GM18909 (cell line): Measurements from ENCODE around the gene NACC1.

ENCODE experiments used
- ATAC-seq: cut with Tn5 transposase; IDR thresholded peaks from one replicate; pipeline ENCODE4 v1.9.1; 2021; ENCODE audit warnings: mild to moderate bottlenecking; ENCODE audit not compliant: unreplicated experiment, poor library complexity

Gene NACC1

DNA sequence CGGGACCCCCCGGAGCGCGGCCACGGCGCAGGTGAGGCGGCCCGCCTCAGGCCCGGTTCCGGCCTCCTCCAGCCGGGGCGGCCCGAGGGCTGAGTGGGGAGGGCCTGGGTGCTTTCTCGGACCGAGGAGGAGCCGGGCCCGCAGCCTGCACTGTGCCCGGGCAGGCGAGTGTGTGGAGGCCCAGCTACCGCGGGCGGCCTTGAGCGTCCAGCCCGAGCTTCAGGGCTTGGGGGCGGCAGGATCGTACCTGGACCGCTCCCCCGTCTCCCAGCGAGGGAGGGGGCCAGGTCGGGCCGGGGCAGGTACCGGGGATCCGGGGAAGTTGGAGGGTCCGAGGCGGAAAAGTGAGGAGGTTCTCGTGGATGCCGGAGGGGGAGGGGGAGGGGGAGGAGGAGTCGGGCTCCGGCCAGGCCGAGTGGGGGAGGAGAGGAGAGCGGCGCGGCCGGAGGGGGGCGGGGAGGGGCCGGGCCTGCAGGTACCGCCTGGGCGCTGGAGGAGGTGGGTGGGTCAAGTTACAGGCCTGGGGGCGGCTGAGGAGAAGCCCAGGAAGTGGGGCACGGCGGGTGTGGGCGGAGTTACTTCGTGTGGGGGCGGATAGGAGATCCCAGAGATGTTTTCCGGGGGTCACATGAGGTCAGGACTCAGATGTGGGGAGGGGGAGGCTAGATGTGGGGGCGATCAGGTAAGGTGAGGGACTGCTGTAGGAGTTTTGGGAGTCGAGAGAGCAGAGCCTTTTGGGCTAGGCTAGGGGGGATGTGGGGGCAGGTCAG is 545 bp downstream of the NACC1 start:
- ATAC-seq, result peak; percentile 4

DNA sequence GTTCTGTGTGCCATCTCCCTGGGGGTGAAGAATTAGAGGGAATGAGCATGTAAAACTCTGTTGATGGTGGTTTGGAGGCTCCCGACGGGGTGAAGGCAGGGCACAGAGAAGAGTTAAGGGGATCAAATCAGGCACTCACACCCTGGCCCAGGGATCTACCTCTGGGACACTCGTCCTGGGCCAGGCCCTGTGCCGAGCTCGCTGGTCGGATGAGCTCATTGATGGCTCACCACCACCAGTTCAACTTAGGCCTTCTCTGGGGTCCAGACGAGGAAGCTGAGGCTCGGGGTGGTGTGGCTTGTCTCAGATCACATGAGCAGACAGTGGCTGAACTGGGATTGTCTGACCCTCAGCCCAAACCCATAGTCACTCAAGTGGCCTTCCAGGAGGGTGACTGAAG is 1.6 kb downstream of the NACC1 start:
- ATAC-seq, result no peak

DNA sequence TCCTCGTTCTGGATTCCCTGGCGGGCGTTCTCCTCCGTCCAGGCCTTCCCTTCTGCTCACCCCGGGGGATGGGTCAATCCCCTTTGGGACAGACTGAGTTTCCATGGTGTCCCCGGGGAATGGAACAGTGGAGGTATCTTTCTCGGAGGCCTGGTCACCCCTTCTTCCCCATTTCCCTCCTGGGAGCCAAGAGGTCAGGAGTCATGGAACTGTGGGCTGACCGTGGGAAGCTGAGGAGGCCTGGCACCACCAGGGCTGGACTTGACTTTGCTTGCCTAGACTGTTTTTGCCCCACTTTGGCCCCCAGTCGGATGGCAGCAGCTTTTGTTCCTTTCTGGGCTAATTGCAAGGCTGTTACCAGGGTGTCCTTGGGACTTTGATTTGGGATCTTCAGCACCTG is 2.0 kb downstream of the NACC1 start:
- no peak for ATAC-seq

DNA sequence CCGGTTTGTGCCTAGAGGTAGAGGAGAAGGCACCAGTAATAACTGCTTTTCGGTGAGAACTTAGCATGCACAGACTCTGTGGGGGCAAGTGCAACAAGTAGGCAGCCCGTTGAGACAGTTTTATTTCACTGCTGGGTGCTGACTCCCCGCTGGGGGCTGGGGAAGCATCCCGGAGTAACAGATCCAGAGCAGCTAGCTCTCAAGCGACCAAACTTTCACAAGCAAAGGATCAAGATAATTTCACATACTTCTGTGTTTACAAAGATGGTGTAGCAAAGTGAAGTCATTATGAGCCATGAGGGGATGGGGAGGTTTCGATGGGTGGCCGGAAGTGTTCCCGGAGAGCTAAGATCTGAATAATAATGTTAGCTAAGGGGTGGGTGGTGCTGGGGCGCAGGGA is 2.8 kb downstream of the NACC1 start:
- ATAC-seq, result no peak

DNA sequence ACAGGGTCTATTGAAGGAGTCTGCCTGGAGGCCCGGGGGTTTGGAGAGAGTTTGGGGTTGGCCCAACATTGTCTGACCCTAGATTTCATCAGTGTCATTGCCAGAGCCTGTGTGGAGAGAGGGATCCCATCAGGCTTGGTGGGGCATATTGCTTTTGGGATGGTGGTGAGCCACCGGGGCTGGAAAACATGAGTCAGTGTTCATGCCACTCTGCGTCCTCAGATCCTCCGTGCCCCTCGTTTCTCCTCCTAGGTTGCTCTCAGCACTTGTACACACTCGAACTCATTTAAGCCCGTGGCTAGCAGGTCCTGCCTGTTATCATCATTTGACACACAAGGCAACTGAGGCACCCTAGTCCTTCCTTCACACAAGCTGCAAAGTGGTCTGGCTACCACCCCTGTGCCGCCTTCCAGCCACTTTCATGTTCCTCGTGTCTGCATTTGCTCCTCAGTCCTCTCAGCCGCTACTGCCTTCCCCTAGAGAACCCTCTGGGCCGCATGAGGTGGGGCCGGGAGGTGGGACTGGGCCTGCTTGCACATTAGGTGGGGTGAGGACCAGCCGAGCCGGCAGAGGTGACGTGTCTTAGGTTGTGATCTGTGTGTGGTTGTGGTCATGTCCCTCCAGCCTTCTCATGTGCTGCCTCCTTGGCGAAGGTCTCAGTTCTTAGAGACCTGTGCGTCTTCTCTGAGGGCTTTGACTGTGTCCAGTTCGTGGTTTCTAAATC is 3.6 kb downstream of the NACC1 start:
- ATAC-seq, result no peak

DNA sequence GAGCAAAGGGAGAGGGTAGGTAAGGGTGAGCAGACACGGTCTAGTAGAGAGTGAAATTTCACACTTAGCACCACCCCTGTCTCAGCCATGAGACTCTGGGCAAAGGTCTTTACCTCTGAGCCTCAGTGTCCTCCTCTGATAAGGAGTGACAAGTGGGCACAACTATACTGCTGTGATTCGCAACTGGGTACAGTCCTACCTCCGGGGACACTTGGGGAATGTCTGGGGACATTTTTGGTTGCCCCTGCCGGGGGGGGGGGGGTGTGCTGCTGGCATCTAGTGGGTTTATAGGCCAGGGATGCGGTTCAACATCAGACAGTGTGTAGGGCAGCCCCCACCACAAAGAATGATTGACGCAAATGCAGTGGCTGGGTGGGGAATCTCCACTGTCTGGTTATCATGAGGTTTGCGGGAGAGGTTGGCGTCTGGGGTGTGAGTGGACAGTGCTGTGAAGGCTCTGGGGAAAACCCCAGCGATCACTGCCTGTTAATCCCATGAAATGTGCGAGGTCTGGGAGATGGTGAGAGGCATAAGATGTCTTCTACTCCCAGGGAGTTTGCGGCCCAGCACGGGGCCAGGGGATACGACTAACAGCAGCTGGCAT is 4.3 kb downstream of the NACC1 start:
- ATAC-seq, result no peak

DNA sequence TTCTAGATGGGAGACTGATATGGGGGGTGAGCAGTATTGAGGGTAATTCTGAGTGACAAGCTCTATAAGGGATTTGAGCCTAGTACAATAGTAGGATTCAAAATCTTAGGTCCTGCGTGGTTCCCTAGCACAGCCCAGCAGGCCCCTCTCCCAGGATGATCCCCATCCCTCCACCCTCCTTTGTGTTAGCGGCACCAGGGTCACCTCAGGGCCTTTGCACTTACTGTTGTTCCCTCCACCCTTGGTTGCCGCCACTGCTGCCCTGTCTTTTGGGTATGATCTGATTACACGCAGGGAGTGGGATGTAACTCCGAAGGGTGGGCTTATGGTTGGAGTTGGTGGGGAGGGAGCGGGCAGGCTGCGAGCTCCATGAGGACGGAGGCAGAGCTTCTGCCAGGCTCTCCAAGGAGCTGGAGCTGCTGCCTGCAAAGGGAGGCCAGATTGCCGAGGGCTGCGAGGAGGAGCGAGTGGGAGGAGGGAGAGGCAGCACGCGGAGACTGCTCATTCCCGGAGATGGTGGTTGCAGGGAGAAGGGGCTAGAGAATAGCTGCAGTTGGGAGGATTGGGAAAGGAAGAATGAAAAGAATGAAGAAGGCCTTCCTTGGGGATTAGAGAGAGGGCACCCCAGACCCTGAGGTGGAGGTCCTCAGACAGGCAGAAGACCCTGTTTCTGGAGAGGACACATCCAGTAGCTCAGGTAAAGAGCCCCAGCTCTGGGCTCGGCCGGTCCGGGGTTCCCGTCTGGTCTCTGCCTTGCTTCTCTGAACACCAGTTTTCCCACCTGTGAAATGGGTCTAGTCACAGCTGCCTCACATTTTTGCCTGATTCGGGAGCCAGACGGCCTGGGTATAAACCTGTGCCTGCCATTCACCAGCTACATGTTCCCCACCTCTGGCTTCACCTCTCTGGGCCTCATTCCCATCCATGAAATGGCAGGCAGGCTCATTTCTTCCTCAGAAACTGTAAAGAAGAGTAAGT is 5.2 kb downstream of the NACC1 start:
- ATAC-seq, result no peak

DNA sequence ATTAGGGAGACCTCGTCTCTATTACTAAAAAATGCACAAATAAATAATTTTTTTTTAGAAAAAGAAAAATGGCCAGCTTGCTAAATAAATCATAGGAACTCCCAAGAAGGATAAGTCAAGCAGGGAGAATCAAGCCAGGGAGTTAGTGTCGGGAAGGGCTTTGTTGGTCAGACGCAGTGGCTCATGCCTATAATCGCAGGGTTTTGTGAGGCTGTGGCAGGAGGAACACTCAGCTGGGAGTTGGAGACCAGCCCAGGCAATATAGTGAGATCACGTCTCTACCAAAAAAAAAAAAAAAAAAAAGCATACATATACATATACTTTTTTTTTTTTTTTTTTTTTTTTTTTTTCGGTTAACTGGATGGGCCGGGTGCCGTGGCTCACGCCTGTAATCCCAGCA is 9.0 kb downstream of the NACC1 start:
- no peak for ATAC-seq

DNA sequence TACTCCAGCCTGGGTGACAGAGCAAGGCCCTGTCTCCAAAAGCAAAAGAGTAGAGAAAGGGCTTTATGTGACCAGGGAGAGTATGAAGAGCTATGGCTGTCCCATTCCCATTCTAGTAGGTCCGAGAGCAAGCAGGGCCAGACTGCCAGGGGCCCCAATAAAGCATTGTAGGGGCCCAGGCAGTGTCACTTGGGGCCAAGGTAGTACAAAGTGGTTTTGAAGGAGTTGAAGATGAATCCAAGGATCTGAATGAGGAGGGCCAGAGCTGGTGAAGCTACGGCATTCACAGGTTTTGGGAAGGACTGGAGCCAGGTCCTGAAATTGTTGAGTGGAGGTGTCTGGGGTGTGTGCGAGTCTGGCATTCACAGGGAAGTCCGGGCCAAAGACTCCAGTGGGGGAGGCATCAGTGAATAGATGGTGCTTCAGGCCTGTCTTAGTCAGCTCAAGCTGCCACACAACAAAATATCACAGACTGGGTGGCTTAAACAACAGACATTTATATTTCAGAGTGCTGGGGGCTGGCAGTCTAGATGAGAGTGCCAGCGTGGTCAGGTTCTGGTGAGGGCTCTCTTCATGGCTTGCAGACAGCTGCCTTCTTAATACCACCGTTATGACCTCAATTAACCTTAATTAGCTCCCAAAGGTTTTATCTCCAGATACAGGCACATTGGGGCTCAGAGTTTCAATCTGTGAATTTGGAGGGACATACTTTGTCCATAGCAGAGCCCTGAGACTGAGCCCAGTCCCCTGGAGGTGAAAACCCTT is 9.9 kb downstream of the NACC1 start:
- no peak for ATAC-seq

DNA sequence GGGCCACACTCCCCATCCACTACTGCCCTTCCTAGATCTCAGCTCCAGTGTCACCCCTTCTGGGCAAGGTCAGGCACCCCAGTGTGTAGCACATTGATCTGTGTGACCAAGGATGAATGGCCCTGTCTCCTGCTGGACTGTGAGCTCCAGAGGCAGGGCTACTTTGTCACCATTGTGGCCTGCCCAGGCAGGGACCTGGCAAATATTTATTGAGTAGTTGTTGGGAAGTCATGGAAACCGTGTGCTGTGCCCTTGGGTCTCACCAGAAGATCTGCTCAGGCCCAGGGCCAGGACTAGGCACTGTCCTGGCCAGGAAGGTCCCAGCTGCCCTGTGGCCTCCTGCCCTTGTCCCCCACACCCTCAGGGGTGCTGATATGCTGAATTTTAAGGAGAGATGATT is 10.5 kb downstream of the NACC1 start:
- ATAC-seq, result no peak

DNA sequence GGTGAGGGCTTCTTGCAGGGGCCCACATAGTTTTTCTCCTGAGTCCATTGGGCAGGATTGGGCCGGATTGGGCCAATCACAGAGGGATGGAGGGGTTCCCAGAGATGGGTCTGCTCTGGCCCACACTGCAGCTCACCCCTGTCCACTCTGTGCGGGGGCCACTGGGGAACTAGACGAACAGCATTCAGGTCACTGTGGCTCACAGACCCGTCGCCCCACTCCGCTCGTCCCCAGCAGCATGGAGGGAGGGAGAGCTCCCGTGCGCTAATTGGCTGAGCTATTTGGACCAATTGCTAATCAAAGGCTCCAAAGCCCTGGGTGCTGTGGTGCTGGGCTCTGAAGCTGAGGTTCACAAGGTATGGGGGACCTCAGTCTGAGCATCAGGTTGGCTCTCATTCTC is 11.3 kb downstream of the NACC1 start:
- no peak for ATAC-seq

DNA sequence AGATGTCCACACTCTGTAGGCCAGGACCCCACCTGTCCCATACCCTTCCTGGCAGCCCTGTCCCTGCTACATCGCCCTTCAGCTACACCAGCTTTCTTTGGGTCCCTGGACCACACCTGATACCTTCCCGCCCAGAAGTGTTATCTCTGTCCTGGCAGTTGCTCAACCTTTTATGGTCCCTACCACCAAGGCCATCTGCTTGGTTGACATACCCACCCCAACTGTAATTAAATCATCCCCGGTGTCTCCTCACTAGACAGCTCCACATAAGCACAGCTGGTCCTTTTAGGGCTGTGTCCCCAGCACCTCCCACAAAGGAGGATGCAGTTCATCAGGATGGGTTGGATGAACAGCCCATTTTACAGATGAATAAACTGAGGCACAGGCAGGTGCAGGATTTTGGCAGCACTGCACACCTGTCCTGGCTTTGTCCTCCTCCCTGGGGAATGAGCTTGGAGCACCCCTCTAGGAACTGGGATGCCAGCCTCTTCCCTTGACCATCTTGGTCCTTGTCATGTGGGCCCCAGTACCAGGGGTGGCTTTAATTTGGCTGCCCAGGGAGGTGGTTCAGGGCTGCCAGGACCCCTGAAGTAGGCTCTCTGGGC is 12.9 kb downstream of the NACC1 start:
- ATAC-seq, result no peak

DNA sequence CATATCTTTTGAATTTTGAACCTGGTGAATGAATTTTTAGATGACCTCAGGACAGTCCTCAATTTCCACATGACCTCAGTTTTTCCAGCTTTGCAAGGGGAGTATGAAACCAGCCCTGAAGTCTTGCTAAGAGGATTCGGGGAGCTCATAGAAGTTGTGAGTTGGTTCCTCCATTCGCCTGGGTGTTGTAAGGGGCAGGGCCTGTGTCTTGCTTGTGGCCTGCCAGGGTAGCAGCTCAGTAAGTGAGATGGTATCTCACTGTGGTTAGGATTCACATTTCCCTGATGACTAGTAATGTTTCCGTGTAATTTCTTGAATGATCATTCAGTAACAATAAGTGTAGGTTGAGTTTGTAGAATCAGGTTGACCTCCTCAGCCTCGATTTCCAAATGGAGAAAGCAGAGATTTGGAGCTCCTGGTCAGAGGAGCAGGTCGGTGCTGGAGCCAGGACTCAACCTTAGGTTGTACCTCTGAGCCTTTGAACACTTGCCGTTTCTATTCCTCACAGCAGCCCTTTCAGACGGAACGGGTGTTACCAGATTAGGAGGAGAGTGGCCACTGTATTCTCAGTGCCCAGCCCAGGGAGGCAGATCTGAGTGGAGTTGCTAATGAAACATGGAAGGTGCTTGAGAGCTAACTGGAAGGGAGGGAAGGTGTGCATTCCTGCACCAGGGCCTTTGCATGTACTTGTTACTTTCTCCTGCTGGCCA is 14.6 kb downstream of the NACC1 start:
- ATAC-seq, result no peak

DNA sequence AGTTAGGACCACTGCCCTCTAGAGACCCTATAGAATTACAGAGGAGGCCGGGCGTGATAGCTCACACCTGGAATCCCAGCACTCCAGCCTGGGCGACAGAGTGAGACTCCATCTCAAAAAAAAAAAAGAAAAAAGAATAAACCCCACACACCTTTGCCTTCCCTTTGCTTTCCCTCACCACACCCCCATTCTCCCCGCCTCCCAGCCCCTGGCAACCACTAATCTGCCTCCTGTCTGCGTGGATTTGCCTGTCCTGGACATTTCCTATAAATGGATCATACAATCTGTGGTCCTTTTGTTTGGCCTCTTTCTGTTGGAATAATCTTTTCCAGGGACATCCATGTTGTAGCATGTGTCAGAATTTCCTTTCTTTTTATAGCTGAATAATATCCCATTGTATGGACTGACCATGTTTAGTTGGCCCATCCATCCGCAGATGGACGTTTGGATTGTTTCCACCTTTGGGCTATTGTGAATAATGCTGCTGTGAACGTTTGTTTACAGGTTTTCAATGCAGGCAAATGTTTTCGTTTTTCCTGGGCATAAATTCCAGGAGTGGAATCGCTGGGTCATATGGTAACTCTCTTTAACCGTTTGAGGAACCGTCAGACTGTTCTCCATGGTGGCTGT is 15.3 kb downstream of the NACC1 start:
- ATAC-seq, result no peak

DNA sequence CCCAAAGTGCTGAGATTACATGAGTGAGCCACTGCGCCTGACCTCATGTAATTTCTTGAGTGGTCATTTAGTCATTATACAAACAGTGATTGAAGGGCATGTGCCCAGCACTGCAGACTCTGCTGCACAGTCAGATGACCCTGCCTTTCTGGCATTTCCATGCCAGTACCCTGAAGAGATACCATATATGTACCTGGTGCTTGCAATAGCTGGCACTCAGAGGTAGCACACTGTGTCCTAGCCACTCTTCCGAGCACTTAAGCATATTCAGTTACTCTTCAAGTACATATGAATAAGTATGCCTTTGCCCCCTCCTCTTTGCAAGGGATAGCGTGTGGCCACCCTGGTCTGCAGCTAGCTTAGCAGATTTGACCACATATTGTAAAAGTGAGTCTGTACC is 16.6 kb downstream of the NACC1 start:
- ATAC-seq, result no peak

DNA sequence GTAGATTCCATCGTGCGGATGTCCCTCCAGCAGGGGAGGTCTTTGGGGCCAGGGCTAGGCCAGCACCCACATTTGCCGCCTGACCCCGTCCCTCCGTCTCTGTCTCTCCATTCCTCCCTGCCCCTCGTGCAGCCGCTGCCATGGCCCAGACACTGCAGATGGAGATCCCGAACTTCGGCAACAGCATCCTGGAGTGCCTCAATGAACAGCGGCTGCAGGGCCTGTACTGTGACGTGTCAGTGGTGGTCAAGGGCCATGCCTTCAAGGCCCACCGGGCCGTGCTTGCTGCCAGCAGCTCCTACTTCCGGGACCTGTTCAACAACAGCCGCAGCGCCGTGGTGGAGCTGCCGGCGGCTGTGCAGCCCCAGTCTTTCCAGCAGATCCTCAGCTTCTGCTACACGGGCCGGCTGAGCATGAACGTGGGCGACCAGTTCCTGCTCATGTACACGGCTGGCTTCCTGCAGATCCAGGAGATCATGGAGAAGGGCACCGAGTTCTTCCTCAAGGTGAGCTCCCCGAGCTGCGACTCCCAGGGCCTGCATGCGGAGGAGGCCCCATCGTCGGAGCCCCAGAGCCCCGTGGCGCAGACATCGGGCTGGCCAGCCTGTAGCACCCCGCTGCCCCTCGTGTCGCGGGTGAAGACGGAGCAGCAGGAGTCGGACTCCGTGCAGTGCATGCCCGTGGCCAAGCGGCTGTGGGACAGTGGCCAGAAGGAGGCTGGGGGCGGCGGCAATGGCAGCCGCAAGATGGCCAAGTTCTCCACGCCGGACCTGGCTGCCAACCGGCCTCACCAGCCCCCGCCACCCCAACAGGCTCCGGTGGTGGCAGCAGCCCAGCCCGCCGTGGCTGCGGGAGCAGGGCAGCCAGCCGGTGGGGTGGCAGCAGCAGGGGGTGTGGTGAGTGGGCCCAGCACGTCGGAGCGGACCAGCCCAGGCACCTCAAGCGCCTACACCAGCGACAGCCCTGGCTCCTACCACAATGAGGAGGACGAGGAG is 17.3 kb downstream of the NACC1 start:
- ATAC-seq, result no peak

DNA sequence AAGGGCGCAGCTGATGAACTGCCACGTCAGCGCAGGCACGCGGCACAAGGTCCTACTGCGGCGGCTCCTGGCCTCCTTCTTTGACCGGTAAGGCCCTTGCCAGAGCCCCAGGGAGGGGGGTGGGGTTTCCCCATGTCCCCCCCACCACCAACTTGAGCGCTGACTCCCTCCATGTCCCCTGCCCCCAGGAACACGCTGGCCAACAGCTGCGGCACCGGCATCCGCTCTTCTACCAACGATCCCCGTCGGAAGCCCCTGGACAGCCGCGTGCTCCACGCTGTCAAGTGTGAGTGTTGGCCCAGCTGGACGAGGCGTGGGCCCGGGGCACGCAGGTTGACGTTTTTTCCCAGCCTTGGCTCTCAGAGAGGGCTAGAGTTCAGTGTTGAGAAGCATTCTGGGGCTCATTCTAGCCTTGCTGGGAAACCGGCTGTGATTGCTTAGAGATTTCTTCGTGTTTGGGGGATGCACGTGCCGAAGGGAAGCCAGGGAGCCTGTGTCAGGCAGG is 19.3 kb downstream of the NACC1 start:
- no peak for ATAC-seq
